GM23338 (cell line): ENCODE measurements around the gene SLC26A6. TPM values are rescaled to one million over a fixed set of nuclear protein-coding genes. Genes with fewer than 3 reads are reported as not detected.

Experiments used
- ATAC-seq: fragments of 200-7000 bp; cut with Tn5 transposase; 3 replicates; pipeline ENCODE4 v1.9.1; 2020
- DNase-seq: peaks from one replicate; pipeline ENCODE4 v3.0.0-alpha.2; 2015; ENCODE audit warnings: low spot score
- H2AFZ ChIP-seq: fragments of 200-600 bp; sonication (generic); 2 replicates; pipeline ENCODE4 v1.8.0; 2016; ENCODE audit warnings: antibody characterized with exemption, mild to moderate bottlenecking, moderate library complexity
- H3F3A ChIP-seq: fragments of 200-600 bp; sonication (generic); replicated peaks from 2 replicates; pipeline ENCODE4 v1.8.0; 2017; ENCODE audit warnings: antibody characterized with exemption, mixed run types, low read depth
- H3K27ac ChIP-seq: fragments of 200-600 bp; sonication (generic); 2 replicates; pipeline ENCODE4 v1.6.1; 2016; ENCODE audit warnings: low read depth
- H3K27me3 ChIP-seq: fragments of 200-600 bp; sonication (generic); 2 replicates; pipeline ENCODE4 v1.8.0; 2016; ENCODE audit warnings: mild to moderate bottlenecking, mixed run types, moderate library complexity; ENCODE audit not compliant: insufficient read depth
- H3K36me3 ChIP-seq: fragments of 200-600 bp; sonication (generic); 2 replicates; pipeline ENCODE4 v1.8.0; 2016; ENCODE audit warnings: mild to moderate bottlenecking; ENCODE audit not compliant: insufficient read depth
- H3K4me1 ChIP-seq: fragments of 200-600 bp; sonication (generic); 2 replicates; pipeline ENCODE4 v1.8.0; 2016; ENCODE audit warnings: mild to moderate bottlenecking, moderate library complexity; ENCODE audit not compliant: insufficient read depth
- H3K4me2 ChIP-seq: fragments of 200-600 bp; sonication (generic); 2 replicates; pipeline ENCODE4 v1.7.1; 2017; ENCODE audit warnings: mixed run types
- H3K4me3 ChIP-seq: fragments of 200-600 bp; sonication (generic); 2 replicates; pipeline ENCODE4 v1.6.1; 2016; ENCODE audit warnings: mixed run types
- H3K79me2 ChIP-seq: fragments of 200-600 bp; sonication (generic); replicated peaks from 2 replicates; pipeline ENCODE4 v1.8.0; 2017; ENCODE audit warnings: mild to moderate bottlenecking; ENCODE audit not compliant: insufficient read depth
- H3K9me2 ChIP-seq: fragments of 200-600 bp; sonication (generic); 2 replicates; pipeline ENCODE4 v1.8.0; 2017; ENCODE audit not compliant: insufficient read depth
- H4K20me1 ChIP-seq: fragments of 200-600 bp; sonication (generic); replicated peaks from 2 replicates; pipeline ENCODE4 v1.8.0; 2017; ENCODE audit warnings: mild to moderate bottlenecking; ENCODE audit not compliant: insufficient read depth
- H3K27ac Mint-ChIP-seq: 2 replicates; pipeline ENCODE4 v1.8.0; 2020; ENCODE audit warnings: inconsistent platforms, mild to moderate bottlenecking, moderate library complexity, mixed read lengths
- H3K27me3 Mint-ChIP-seq: 3 replicates; pipeline ENCODE4 v1.8.0; 2022; ENCODE audit warnings: low read depth, mild to moderate bottlenecking, moderate library complexity, mixed read lengths, inconsistent platforms; ENCODE audit not compliant: insufficient read depth, poor library complexity
- H3K36me3 Mint-ChIP-seq: 3 replicates; pipeline ENCODE4 v1.8.0; 2021; ENCODE audit warnings: low read depth, mild to moderate bottlenecking, inconsistent platforms, moderate library complexity, mixed read lengths
- H3K4me1 Mint-ChIP-seq: 3 replicates; pipeline ENCODE4 v1.8.0; 2020; ENCODE audit warnings: mild to moderate bottlenecking, inconsistent platforms, mixed read lengths
- H3K4me3 Mint-ChIP-seq: 3 replicates; pipeline ENCODE4 v1.8.0; 2021; ENCODE audit warnings: moderate library complexity, mild to moderate bottlenecking, inconsistent platforms, mixed read lengths
- H3K9me3 Mint-ChIP-seq: 3 replicates; pipeline ENCODE4 v1.8.0; 2020; ENCODE audit warnings: moderate library complexity, mild to moderate bottlenecking, inconsistent platforms, mixed read lengths
- CREB1 ChIP-seq: fragments of 250-450 bp; sonication (Bioruptor Pico); IDR thresholded peaks from 2 replicates; pipeline ENCODE4 v1.5.0; 2020; ENCODE audit warnings: low read depth, mild to moderate bottlenecking, moderate library complexity
- EZH2 ChIP-seq: fragments of 200-600 bp; sonication (generic); IDR thresholded peaks from one replicate; pipeline ENCODE4 v1.8.0; 2017; ENCODE audit warnings: antibody characterized with exemption, mild to moderate bottlenecking, low read depth; ENCODE audit not compliant: unreplicated experiment
- EZH2phosphoT487 ChIP-seq: fragments of 200-600 bp; sonication (generic); IDR thresholded peaks from one replicate; pipeline ENCODE4 v1.8.1; 2018; ENCODE audit warnings: antibody characterized with exemption; ENCODE audit not compliant: unreplicated experiment
- JUNB ChIP-seq: IDR thresholded peaks from one replicate; pipeline ENCODE4 v1.6.1; 2016; ENCODE audit warnings: antibody characterized with exemption; ENCODE audit not compliant: unreplicated experiment
- POLR2AphosphoS5 ChIP-seq: IDR thresholded peaks from 2 replicates; pipeline ENCODE4 v1.6.1; 2016; ENCODE audit warnings: antibody characterized with exemption, low read depth
- STAT1 ChIP-seq: IDR thresholded peaks from one replicate; pipeline ENCODE4 v1.6.1; 2016; ENCODE audit warnings: antibody characterized with exemption; ENCODE audit not compliant: unreplicated experiment
- ZNF114 ChIP-seq: fragments of 250-450 bp; sonication (Bioruptor Pico); IDR thresholded peaks from 2 replicates; pipeline ENCODE4 v1.5.0; 2020; ENCODE audit warnings: mild to moderate bottlenecking, moderate library complexity
- ZNF331 ChIP-seq: fragments of 250-450 bp; sonication (Bioruptor Pico); IDR thresholded peaks from 2 replicates; pipeline ENCODE4 v1.5.0; 2020; ENCODE audit warnings: low read depth, mild to moderate bottlenecking, moderate library complexity
- polyA plus RNA-seq: library from polyadenylated mRNA; unstranded; fragments of >200 nt; fragmentation: Nextera tagmentation; extraction: Ambion mirVana; gene quantifications from 2 replicates; pipeline ENCODE4 v1.2.1, GENCODE V29; 2016
- total RNA-seq: library from RNA; depleted of rRNA; stranded (reverse); fragments of >200 nt; shearing (Covaris generic); gene quantifications from 2 replicates; pipeline ENCODE4 v1.2.3, GENCODE V29; 2014
- TF ChIP-seq, protein P1 (sequence below), 2 experiments: fragments of 200-600 bp in 1 of 2; sonication (generic) in 1 of 2; conservative IDR thresholded peaks; 2 replicates each; pipeline versions ENCODE4 v1.5.1 to v1.6.1; 2016 to 2017; ENCODE audit warnings: antibody characterized with exemption in 2 of 2, low read depth in 2 of 2, mild to moderate bottlenecking in 2 of 2, moderate library complexity in 1 of 2
- TF ChIP-seq, protein P2 (sequence below): IDR thresholded peaks from 2 replicates; pipeline ENCODE4 v1.6.1; 2016; ENCODE audit warnings: antibody characterized with exemption
- TF ChIP-seq, protein P3 (sequence below): fragments of 250-450 bp; sonication (Bioruptor Pico); IDR thresholded peaks from 2 replicates; pipeline ENCODE4 v1.5.0; 2020; ENCODE audit warnings: mild to moderate bottlenecking, moderate library complexity
- TF ChIP-seq, protein P4 (sequence below): IDR thresholded peaks from one replicate; pipeline ENCODE4 v1.6.1; 2018; ENCODE audit warnings: antibody characterized with exemption; ENCODE audit not compliant: unreplicated experiment

Gene SLC26A6
- total and polyA plus RNA-seq, 2 experiments from 2014 or later = 34.3 to 96.4 TPM

DNA sequence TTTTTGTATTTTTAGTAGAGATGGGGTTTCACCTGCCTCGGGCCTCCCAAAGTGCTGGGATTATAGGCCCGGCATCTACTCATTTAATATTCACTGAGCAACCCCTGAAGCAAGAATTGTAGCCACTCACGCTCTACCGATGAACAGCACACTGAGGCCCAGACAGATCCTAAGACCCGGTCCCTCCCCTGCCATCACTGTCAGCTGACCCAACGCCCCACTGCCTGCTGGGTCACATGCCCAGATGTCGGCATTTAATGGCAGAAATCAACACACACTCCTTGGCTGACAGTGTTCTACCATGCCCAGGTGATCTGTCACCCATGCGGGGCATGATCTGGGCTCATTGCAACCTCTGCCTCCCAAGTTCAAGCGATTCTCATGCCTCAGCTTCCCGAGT, 10.5 kb downstream of the SLC26A6 start (continued):
- TF ChIP-seq, protein P1, sequence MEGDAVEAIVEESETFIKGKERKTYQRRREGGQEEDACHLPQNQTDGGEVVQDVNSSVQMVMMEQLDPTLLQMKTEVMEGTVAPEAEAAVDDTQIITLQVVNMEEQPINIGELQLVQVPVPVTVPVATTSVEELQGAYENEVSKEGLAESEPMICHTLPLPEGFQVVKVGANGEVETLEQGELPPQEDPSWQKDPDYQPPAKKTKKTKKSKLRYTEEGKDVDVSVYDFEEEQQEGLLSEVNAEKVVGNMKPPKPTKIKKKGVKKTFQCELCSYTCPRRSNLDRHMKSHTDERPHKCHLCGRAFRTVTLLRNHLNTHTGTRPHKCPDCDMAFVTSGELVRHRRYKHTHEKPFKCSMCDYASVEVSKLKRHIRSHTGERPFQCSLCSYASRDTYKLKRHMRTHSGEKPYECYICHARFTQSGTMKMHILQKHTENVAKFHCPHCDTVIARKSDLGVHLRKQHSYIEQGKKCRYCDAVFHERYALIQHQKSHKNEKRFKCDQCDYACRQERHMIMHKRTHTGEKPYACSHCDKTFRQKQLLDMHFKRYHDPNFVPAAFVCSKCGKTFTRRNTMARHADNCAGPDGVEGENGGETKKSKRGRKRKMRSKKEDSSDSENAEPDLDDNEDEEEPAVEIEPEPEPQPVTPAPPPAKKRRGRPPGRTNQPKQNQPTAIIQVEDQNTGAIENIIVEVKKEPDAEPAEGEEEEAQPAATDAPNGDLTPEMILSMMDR (conservative IDR thresholded peaks at IDR 0.05; ENCODE audit: low read depth in 2 of 2) = no peak
- no peak for TF ChIP-seq ZNF114

DNA sequence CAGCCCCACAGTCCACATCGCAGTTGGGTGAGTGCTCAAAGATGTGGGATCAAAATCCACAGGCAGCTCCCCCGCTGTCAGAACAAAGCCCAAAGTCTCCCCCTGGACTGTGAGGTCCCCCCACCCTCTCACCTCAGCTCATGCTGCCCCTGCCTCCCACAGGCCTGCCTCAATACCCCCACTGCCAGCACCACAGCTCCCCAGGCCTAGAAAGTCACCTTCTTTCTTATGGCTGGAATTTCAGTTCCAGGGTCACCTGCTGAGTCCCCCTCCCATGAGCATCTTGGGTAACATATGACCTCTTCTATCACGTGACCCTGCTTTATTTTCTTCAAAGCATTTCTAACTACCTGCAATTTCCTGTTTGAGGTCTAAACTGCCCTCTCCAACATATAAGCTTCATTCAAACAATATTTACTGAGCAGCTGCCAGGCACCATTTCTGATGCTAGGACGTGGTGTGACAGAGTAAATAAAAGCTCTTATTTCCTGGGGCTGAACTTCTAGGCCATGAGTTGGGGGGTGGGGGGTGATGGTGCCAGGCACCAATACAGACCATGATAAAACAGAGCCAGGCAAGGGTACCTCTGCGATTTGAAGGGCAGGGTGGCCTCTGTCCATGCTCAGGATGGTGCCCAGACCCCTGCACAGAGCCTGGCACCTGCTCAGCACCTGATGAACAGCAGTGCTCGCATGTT, 11.3 kb downstream of the SLC26A6 start:
- Histone ChIP-seq H4K20me1 (no peaks in the 10 kb centered on the region; the same call in 1 of the 2 replicates), H3K4me1 (0 out of 2 replicates have a peak, but pooled peaks cover 3% of the 10 kb centered on the region), H3K36me3 (peaks cover 7% of the 10 kb centered on the region; the same call in 1 of the 2 replicates), H3K9me2 (no peaks in the 10 kb centered on the region), H3K79me2 (no peaks in the 10 kb centered on the region), H3K4me2 (no peak overlapping the region; the same call in 1 of the 2 replicates), H3K27me3 (no peaks in the 10 kb centered on the region), H3K27ac (peak overlapping the region; percentile 51), H3K4me3 (no peak overlapping the region), H3F3A (peaks cover 5% of the 10 kb centered on the region; the same call in 1 of the 2 replicates), H2AFZ (no peak overlapping the region)
- peaks cover 48% of the 10 kb centered on the region for H3K36me3 Mint-ChIP-seq
- H3K4me3 Mint-ChIP-seq = no peak overlapping the region
- peak; percentile 46 for DNase-seq
- no peaks in the 10 kb centered on the region for H3K9me3 Mint-ChIP-seq
- H3K27me3 Mint-ChIP-seq = peaks cover 7% of the 10 kb centered on the region
- peaks cover 15% of the 10 kb centered on the region; the same call in 2 of the 3 replicates for H3K4me1 Mint-ChIP-seq
- ATAC-seq = no peak
- no peak overlapping the region; the same call in 1 of the 2 replicates for H3K27ac Mint-ChIP-seq
- TF ChIP-seq, protein P2, sequence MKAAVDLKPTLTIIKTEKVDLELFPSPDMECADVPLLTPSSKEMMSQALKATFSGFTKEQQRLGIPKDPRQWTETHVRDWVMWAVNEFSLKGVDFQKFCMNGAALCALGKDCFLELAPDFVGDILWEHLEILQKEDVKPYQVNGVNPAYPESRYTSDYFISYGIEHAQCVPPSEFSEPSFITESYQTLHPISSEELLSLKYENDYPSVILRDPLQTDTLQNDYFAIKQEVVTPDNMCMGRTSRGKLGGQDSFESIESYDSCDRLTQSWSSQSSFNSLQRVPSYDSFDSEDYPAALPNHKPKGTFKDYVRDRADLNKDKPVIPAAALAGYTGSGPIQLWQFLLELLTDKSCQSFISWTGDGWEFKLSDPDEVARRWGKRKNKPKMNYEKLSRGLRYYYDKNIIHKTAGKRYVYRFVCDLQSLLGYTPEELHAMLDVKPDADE = no peak
- TF ChIP-seq, protein P3, sequence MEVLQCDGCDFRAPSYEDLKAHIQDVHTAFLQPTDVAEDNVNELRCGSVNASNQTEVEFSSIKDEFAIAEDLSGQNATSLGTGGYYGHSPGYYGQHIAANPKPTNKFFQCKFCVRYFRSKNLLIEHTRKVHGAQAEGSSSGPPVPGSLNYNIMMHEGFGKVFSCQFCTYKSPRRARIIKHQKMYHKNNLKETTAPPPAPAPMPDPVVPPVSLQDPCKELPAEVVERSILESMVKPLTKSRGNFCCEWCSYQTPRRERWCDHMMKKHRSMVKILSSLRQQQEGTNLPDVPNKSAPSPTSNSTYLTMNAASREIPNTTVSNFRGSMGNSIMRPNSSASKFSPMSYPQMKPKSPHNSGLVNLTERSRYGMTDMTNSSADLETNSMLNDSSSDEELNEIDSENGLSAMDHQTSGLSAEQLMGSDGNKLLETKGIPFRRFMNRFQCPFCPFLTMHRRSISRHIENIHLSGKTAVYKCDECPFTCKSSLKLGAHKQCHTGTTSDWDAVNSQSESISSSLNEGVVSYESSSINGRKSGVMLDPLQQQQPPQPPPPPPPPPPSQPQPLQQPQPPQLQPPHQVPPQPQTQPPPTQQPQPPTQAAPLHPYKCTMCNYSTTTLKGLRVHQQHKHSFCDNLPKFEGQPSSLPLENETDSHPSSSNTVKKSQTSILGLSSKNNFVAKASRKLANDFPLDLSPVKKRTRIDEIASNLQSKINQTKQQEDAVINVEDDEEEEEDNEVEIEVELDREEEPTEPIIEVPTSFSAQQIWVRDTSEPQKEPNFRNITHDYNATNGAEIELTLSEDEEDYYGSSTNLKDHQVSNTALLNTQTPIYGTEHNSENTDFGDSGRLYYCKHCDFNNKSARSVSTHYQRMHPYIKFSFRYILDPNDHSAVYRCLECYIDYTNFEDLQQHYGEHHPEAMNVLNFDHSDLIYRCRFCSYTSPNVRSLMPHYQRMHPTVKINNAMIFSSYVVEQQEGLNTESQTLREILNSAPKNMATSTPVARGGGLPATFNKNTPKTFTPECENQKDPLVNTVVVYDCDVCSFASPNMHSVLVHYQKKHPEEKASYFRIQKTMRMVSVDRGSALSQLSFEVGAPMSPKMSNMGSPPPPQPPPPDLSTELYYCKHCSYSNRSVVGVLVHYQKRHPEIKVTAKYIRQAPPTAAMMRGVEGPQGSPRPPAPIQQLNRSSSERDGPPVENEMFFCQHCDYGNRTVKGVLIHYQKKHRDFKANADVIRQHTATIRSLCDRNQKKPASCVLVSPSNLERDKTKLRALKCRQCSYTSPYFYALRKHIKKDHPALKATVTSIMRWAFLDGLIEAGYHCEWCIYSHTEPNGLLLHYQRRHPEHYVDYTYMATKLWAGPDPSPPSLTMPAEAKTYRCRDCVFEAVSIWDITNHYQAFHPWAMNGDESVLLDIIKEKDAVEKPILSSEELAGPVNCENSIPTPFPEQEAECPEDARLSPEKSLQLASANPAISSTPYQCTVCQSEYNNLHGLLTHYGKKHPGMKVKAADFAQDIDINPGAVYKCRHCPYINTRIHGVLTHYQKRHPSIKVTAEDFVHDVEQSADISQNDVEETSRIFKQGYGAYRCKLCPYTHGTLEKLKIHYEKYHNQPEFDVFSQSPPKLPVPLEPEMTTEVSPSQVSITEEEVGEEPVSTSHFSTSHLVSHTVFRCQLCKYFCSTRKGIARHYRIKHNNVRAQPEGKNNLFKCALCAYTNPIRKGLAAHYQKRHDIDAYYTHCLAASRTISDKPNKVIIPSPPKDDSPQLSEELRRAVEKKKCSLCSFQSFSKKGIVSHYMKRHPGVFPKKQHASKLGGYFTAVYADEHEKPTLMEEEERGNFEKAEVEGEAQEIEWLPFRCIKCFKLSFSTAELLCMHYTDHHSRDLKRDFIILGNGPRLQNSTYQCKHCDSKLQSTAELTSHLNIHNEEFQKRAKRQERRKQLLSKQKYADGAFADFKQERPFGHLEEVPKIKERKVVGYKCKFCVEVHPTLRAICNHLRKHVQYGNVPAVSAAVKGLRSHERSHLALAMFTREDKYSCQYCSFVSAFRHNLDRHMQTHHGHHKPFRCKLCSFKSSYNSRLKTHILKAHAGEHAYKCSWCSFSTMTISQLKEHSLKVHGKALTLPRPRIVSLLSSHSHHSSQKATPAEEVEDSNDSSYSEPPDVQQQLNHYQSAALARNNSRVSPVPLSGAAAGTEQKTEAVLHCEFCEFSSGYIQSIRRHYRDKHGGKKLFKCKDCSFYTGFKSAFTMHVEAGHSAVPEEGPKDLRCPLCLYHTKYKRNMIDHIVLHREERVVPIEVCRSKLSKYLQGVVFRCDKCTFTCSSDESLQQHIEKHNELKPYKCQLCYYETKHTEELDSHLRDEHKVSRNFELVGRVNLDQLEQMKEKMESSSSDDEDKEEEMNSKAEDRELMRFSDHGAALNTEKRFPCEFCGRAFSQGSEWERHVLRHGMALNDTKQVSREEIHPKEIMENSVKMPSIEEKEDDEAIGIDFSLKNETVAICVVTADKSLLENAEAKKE (CRISPR knock-in tag) = no peak
- TF ChIP-seq, protein P4, sequence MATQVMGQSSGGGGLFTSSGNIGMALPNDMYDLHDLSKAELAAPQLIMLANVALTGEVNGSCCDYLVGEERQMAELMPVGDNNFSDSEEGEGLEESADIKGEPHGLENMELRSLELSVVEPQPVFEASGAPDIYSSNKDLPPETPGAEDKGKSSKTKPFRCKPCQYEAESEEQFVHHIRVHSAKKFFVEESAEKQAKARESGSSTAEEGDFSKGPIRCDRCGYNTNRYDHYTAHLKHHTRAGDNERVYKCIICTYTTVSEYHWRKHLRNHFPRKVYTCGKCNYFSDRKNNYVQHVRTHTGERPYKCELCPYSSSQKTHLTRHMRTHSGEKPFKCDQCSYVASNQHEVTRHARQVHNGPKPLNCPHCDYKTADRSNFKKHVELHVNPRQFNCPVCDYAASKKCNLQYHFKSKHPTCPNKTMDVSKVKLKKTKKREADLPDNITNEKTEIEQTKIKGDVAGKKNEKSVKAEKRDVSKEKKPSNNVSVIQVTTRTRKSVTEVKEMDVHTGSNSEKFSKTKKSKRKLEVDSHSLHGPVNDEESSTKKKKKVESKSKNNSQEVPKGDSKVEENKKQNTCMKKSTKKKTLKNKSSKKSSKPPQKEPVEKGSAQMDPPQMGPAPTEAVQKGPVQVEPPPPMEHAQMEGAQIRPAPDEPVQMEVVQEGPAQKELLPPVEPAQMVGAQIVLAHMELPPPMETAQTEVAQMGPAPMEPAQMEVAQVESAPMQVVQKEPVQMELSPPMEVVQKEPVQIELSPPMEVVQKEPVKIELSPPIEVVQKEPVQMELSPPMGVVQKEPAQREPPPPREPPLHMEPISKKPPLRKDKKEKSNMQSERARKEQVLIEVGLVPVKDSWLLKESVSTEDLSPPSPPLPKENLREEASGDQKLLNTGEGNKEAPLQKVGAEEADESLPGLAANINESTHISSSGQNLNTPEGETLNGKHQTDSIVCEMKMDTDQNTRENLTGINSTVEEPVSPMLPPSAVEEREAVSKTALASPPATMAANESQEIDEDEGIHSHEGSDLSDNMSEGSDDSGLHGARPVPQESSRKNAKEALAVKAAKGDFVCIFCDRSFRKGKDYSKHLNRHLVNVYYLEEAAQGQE = no peak
- TF ChIP-seq ZNF331 (CRISPR knock-in tag) (no peak), EZH2 (no peak), EZH2phosphoT487 (no peak), ZNF114 (no peak), STAT1 (no peak), CREB1 (CRISPR knock-in tag) (no peak), POLR2AphosphoS5 (no peak), JUNB (no peak)
